ENCODE data around the gene SLC6A6. TPM values are rescaled to one million over a fixed set of nuclear protein-coding genes. Genes with fewer than 3 reads are reported as not detected.

Gene SLC6A6
- total RNA-seq, 4 donors from 2014 or later: 35.7 to 75.2 (median 56.4) TPM

- ATAC-seq (ENCODE audit: low FRiP score): no peak
- no peak for DNase-seq (ENCODE audit: low spot score)
- TF ChIP-seq CTCF (IDR thresholded peaks at IDR 0.05): no peak
Observed at GRCh38 chr3:14466179-14466903, 63.9 kb downstream of the SLC6A6 start.

- DNase-seq (ENCODE audit: low spot score) (no peak), ATAC-seq (ENCODE audit: low FRiP score) (no peak)
- TF ChIP-seq CTCF (IDR thresholded peaks at IDR 0.05): peak in 1 of 3 donors; percentile 97
Observed at GRCh38 chr3:14467814-14468620, 65.6 kb downstream of the SLC6A6 start.

- no peak for TF ChIP-seq CTCF (IDR thresholded peaks at IDR 0.05)
- ATAC-seq (ENCODE audit: low FRiP score): no peak
- DNase-seq (ENCODE audit: low spot score): no peak
Observed at GRCh38 chr3:14468621-14468981, 66.2 kb downstream of the SLC6A6 start.

- DNase-seq (ENCODE audit: low spot score) (no peak), ATAC-seq (ENCODE audit: low FRiP score) (no peak)
- TF ChIP-seq CTCF (IDR thresholded peaks at IDR 0.05): no peak
Observed at GRCh38 chr3:14470461-14470860, 68.1 kb downstream of the SLC6A6 start.

GRCh38 chr3:14471016-14471415 is 68.6 kb downstream of the SLC6A6 start:
- DNase-seq (ENCODE audit: low spot score) (no peak), ATAC-seq (ENCODE audit: low FRiP score) (no peak)
- TF ChIP-seq CTCF (IDR thresholded peaks at IDR 0.05): no peak

GRCh38 chr3:14471690-14472089 is 69.3 kb downstream of the SLC6A6 start:
- TF ChIP-seq CTCF (IDR thresholded peaks at IDR 0.05): no peak
- ATAC-seq (ENCODE audit: low FRiP score): no peak
- DNase-seq (ENCODE audit: low spot score): no peak

All from omental fat pad (tissue), 4 donors.